PFSK-1 (cell line): ENCODE data around the gene NR6A1.

ENCODE experiments used
- FOXP2 ChIP-seq: optimal IDR thresholded peaks from 2 replicates; pipeline ENCODE3; 2011; ENCODE audit warnings: borderline replicate concordance, control low read depth, inconsistent platforms; ENCODE audit not compliant: insufficient read depth; ENCODE audit errors: extremely low read length, extremely low read depth
- POLR2AphosphoS5 ChIP-seq: IDR thresholded peaks from 2 replicates; pipeline ENCODE4 v1.6.1; 2012; ENCODE audit warnings: low read depth, mild to moderate bottlenecking, control low read depth, low read length, moderate library complexity
- REST ChIP-seq, 2 experiments: IDR thresholded peaks; 2 replicates each; pipeline versions ENCODE4 v1.6.1 to v1.8.0; 2011 to 2012; ENCODE audit warnings: low read depth in 2 of 2, low read length in 2 of 2, control low read depth in 1 of 2, inconsistent platforms in 1 of 2, mild to moderate bottlenecking in 1 of 2, moderate library complexity in 1 of 2; ENCODE audit not compliant: insufficient read depth in 1 of 2
- SIN3A ChIP-seq: IDR thresholded peaks from 2 replicates; pipeline ENCODE4 v1.6.1; 2012; ENCODE audit warnings: mild to moderate bottlenecking, low read length, moderate library complexity, borderline replicate concordance; ENCODE audit not compliant: insufficient read depth
- TAF1 ChIP-seq: IDR thresholded peaks from 2 replicates; pipeline ENCODE4 v1.6.1; 2012; ENCODE audit warnings: low read length, control low read depth, borderline replicate concordance; ENCODE audit not compliant: insufficient read depth

Gene NR6A1

GRCh38 chr9:124749781-124750180 is 21.3 kb downstream of the NR6A1 start:
- TF ChIP-seq FOXP2 (no peak), REST (IDR thresholded peaks at IDR 0.05; ENCODE audit: insufficient read depth in 1 of 2, low read depth in 2 of 2, low read length in 2 of 2) (no peak), TAF1 (no peak), SIN3A (no peak), POLR2AphosphoS5 (no peak)

- no peak for TF ChIP-seq REST (IDR thresholded peaks at IDR 0.05; ENCODE audit: insufficient read depth in 1 of 2, low read depth in 2 of 2, low read length in 2 of 2)
- no peak for TF ChIP-seq FOXP2
- TF ChIP-seq SIN3A, result no peak
- TF ChIP-seq POLR2AphosphoS5, result no peak
- no peak for TF ChIP-seq TAF1
Observed at GRCh38 chr9:124749284-124749683, 21.8 kb downstream of the NR6A1 start.

- no peak for TF ChIP-seq REST (IDR thresholded peaks at IDR 0.05; ENCODE audit: insufficient read depth in 1 of 2, low read depth in 2 of 2, low read length in 2 of 2)
- no peak for TF ChIP-seq POLR2AphosphoS5
- no peak for TF ChIP-seq SIN3A
- TF ChIP-seq TAF1, result no peak
Observed at GRCh38 chr9:124747065-124747464, 24.0 kb downstream of the NR6A1 start.

GRCh38 chr9:124743686-124744348 is 27.3 kb downstream of the NR6A1 start:
- TF ChIP-seq POLR2AphosphoS5 (no peak), FOXP2 (no peak), REST (IDR thresholded peaks at IDR 0.05; ENCODE audit: insufficient read depth in 1 of 2, low read depth in 2 of 2, low read length in 2 of 2) (no peak), SIN3A (no peak), TAF1 (no peak)

- TF ChIP-seq TAF1 (no peak), POLR2AphosphoS5 (no peak), SIN3A (no peak), REST (IDR thresholded peaks at IDR 0.05; ENCODE audit: insufficient read depth in 1 of 2, low read depth in 2 of 2, low read length in 2 of 2) (no peak), FOXP2 (no peak)
Observed at GRCh38 chr9:124742940-124743339, 28.2 kb downstream of the NR6A1 start.
